Measurements from ENCODE around the gene CDH26.
A peak's percentile ranks its signal among the peaks of the same experiment; 100 is the strongest.
"Not testable (repeated sequence)": the region's sequence is repeated elsewhere in the genome, so short reads cannot be mapped to it uniquely, and the experiment has no call there.

Gene CDH26

GRCh38 chr20:60039526-60039925 lies 81.3 kb downstream of the CDH26 start:
- TF ChIP-seq CTCF (IDR thresholded peaks at IDR 0.05; ENCODE audit: insufficient read depth, low read depth, low read length, missing control alignments): no peak
- DNase-seq (ENCODE audit: low read depth): no peak
- H3K4me3 ChIP-seq (ENCODE audit: low read length): no peak overlapping the region

- DNase-seq (ENCODE audit: low read depth): no peak
- TF ChIP-seq CTCF (IDR thresholded peaks at IDR 0.05; ENCODE audit: insufficient read depth, low read depth, low read length, missing control alignments): no peak
- H3K4me3 ChIP-seq (ENCODE audit: low read length): no peak overlapping the region
Observed at GRCh38 chr20:60040471-60041162, 82.4 kb downstream of the CDH26 start.

- H3K4me3 ChIP-seq (ENCODE audit: low read length): not testable (repeated sequence)
- DNase-seq (ENCODE audit: low read depth): peak; percentile 96
Observed at GRCh38 chr20:60041436-60042165, 83.4 kb downstream of the CDH26 start.

- DNase-seq (ENCODE audit: low read depth): no peak
- H3K4me3 ChIP-seq (ENCODE audit: low read length): no peak overlapping the region
- TF ChIP-seq CTCF (IDR thresholded peaks at IDR 0.05; ENCODE audit: insufficient read depth, low read depth, low read length, missing control alignments): no peak
Observed at GRCh38 chr20:60043435-60043834, 85.2 kb downstream of the CDH26 start.

- TF ChIP-seq CTCF (IDR thresholded peaks at IDR 0.05; ENCODE audit: insufficient read depth, low read depth, low read length, missing control alignments): no peak
- peak; percentile 14 for DNase-seq (ENCODE audit: low read depth)
Observed at GRCh38 chr20:60046011-60046413, 87.8 kb downstream of the CDH26 start.

GRCh38 chr20:60046436-60046835 lies 88.2 kb downstream of the CDH26 start:
- TF ChIP-seq CTCF (IDR thresholded peaks at IDR 0.05; ENCODE audit: insufficient read depth, low read depth, low read length, missing control alignments): no peak
- H3K4me3 ChIP-seq (ENCODE audit: low read length): no peak overlapping the region
- no peak for DNase-seq (ENCODE audit: low read depth)

More at GRCh38 chr20:60046011-60046413, 87.8 kb downstream of the CDH26 start:
- no peak overlapping the region for H3K4me3 ChIP-seq (ENCODE audit: low read length)

GRCh38 chr20:60046860-60047259 lies 88.6 kb downstream of the CDH26 start:
- no peak for TF ChIP-seq CTCF (IDR thresholded peaks at IDR 0.05; ENCODE audit: insufficient read depth, low read depth, low read length, missing control alignments)
- H3K4me3 ChIP-seq (ENCODE audit: low read length): no peak overlapping the region
- DNase-seq (ENCODE audit: low read depth): no peak

All from epithelial cell of esophagus (primary cell).